NCI-H460 (cell line): ENCODE results near the gene SMYD4. TPM values are rescaled to one million over a fixed set of nuclear protein-coding genes. Genes with fewer than 3 reads are reported as not detected.
"Not testable (repeated sequence)": the region's sequence is repeated elsewhere in the genome, so short reads cannot be mapped to it uniquely, and the experiment has no call there.

Experiments
- DNase-seq: peaks from one replicate; pipeline ENCODE4 v3.0.0-alpha.2; 2016; ENCODE audit warnings: low read depth; ENCODE audit errors: extremely low read depth
- total RNA-seq: library from RNA; depleted of rRNA; stranded (reverse); fragments of >200 nt; shearing (Covaris generic); gene quantifications from 2 replicates; pipeline ENCODE4 v1.2.3, GENCODE V29; 2014

SMYD4 gene
- total RNA-seq, 1 experiment from 2014 or later, result 6.5 TPM

- DNase-seq, result no peak
Observed at GRCh38 chr17:1830288-1830687, 586 bp upstream of the SMYD4 start.

GRCh38 chr17:1829216-1829591 lies 498 bp downstream of the SMYD4 start:
- no peak for DNase-seq

- DNase-seq, result no peak
Observed at GRCh38 chr17:1820528-1821252, 9.0 kb downstream of the SMYD4 start.

GRCh38 chr17:1813088-1813487 lies 16.6 kb downstream of the SMYD4 start:
- no peak for DNase-seq

GRCh38 chr17:1810450-1811103 lies 19.1 kb downstream of the SMYD4 start:
- no peak for DNase-seq

- DNase-seq, result not testable (repeated sequence)
Observed at GRCh38 chr17:1809815-1810214, 19.9 kb downstream of the SMYD4 start.

GRCh38 chr17:1808644-1809043 lies 21.1 kb downstream of the SMYD4 start:
- DNase-seq, result no peak

- no peak for DNase-seq
Observed at GRCh38 chr17:1807890-1808289, 21.8 kb downstream of the SMYD4 start.

GRCh38 chr17:1803280-1803679 lies 26.4 kb downstream of the SMYD4 start:
- no peak for DNase-seq

GRCh38 chr17:1802429-1802828 lies 27.3 kb downstream of the SMYD4 start:
- DNase-seq, result no peak

- no peak for DNase-seq
Observed at GRCh38 chr17:1800712-1801111, 29.0 kb downstream of the SMYD4 start.

GRCh38 chr17:1800240-1800639 lies 29.5 kb downstream of the SMYD4 start:
- DNase-seq, result no peak

GRCh38 chr17:1797846-1798245 lies 31.9 kb downstream of the SMYD4 start:
- DNase-seq, result not testable (repeated sequence)

GRCh38 chr17:1797323-1797722 lies 32.4 kb downstream of the SMYD4 start:
- no peak for DNase-seq

- DNase-seq, result no peak
Observed at GRCh38 chr17:1796800-1797199, 32.9 kb downstream of the SMYD4 start.

- no peak for DNase-seq
Observed at GRCh38 chr17:1793447-1793806, 36.3 kb downstream of the SMYD4 start.

- no peak for DNase-seq
Observed at GRCh38 chr17:1792495-1793446, 36.9 kb downstream of the SMYD4 start.

- no peak for DNase-seq
Observed at GRCh38 chr17:1789936-1790335, 39.8 kb downstream of the SMYD4 start.

GRCh38 chr17:1787301-1787902 lies 42.3 kb downstream of the SMYD4 start:
- DNase-seq, result peak; percentile 38

- DNase-seq, result no peak
Observed at GRCh38 chr17:1786708-1787107, 43.0 kb downstream of the SMYD4 start.

- DNase-seq, result no peak
Observed at GRCh38 chr17:1785930-1786329, 43.8 kb downstream of the SMYD4 start.
